ENCODE measurements around the gene PAQR8.

The PAQR8 gene

GRCh38 chr6:52347818-52348217 lies 14.1 kb upstream of the PAQR8 start:
- no peak for DNase-seq (ENCODE audit: low spot score)

GRCh38 chr6:52351879-52352238 lies 10.1 kb upstream of the PAQR8 start:
- no peak for DNase-seq (ENCODE audit: low spot score)

- peak; percentile 40 for DNase-seq (ENCODE audit: low spot score)
Observed at GRCh38 chr6:52352239-52353018, 9.5 kb upstream of the PAQR8 start.

GRCh38 chr6:52356017-52356416 lies 5.9 kb upstream of the PAQR8 start:
- no peak for DNase-seq (ENCODE audit: low spot score)

- no peak for DNase-seq (ENCODE audit: low spot score)
Observed at GRCh38 chr6:52359403-52359802, 2.5 kb upstream of the PAQR8 start.

GRCh38 chr6:52360028-52360427 lies 1.9 kb upstream of the PAQR8 start:
- DNase-seq (ENCODE audit: low spot score), result peak; percentile 88

- peak; percentile 75 for DNase-seq (ENCODE audit: low spot score)
Observed at GRCh38 chr6:52360601-52361413, 1.1 kb upstream of the PAQR8 start.

- DNase-seq (ENCODE audit: low spot score), result peak; percentile 81
Observed at GRCh38 chr6:52361414-52361944, 472 bp upstream of the PAQR8 start.

GRCh38 chr6:52362443-52363227 lies 684 bp downstream of the PAQR8 start:
- peak; percentile 26 for DNase-seq (ENCODE audit: low spot score)

GRCh38 chr6:52363228-52363867 lies 1.4 kb downstream of the PAQR8 start:
- DNase-seq (ENCODE audit: low spot score), result no peak

- no peak for DNase-seq (ENCODE audit: low spot score)
Observed at GRCh38 chr6:52364480-52365166, 2.7 kb downstream of the PAQR8 start.

- no peak for DNase-seq (ENCODE audit: low spot score)
Observed at GRCh38 chr6:52365317-52365716, 3.4 kb downstream of the PAQR8 start.

GRCh38 chr6:52365866-52366540 lies 4.1 kb downstream of the PAQR8 start:
- no peak for DNase-seq (ENCODE audit: low spot score)

GRCh38 chr6:52368002-52368401 lies 6.1 kb downstream of the PAQR8 start:
- DNase-seq (ENCODE audit: low spot score), result no peak

GRCh38 chr6:52369234-52369633 lies 7.3 kb downstream of the PAQR8 start:
- DNase-seq (ENCODE audit: low spot score), result no peak

- DNase-seq (ENCODE audit: low spot score), result no peak
Observed at GRCh38 chr6:52371656-52372191, 9.8 kb downstream of the PAQR8 start.

- no peak for DNase-seq (ENCODE audit: low spot score)
Observed at GRCh38 chr6:52373151-52373690, 11.3 kb downstream of the PAQR8 start.

- no peak for DNase-seq (ENCODE audit: low spot score)
Observed at GRCh38 chr6:52374247-52374646, 12.3 kb downstream of the PAQR8 start.

GRCh38 chr6:52375780-52376556 lies 14.0 kb downstream of the PAQR8 start:
- no peak for DNase-seq (ENCODE audit: low spot score)

Data from SK-N-DZ (cell line).